ENCODE results near the gene ADTRP. TPM values are rescaled to one million over a fixed set of nuclear protein-coding genes. Genes with fewer than 3 reads are reported as not detected.
"Not testable (repeated sequence)": the region's sequence is repeated elsewhere in the genome, so short reads cannot be mapped to it uniquely, and the experiment has no call there.

The ADTRP gene
- total RNA-seq, 1 donor from 2014 or later: 0.90 TPM

DNA sequence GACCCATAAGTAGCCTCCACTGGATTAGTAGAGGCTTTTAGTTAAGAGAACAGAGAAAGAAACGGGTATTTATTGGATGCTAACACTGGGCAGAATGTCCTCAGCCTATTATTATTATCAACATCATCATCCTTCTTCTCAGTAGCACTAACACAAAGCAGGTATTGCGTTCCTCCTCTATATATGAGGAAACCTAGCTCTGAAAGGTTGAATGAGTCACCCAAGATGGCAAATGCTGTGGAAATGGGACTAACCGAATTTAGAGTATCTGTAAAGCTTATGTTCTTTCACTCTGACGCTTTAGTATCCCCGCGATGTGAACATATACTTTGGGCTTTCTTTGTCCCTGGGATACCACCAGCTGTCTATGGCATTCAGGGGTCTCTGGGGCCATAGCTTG lies 77.0 kb downstream of the ADTRP start:
- DNase-seq (ENCODE audit: low read depth in 2 of 2): no peak

DNA sequence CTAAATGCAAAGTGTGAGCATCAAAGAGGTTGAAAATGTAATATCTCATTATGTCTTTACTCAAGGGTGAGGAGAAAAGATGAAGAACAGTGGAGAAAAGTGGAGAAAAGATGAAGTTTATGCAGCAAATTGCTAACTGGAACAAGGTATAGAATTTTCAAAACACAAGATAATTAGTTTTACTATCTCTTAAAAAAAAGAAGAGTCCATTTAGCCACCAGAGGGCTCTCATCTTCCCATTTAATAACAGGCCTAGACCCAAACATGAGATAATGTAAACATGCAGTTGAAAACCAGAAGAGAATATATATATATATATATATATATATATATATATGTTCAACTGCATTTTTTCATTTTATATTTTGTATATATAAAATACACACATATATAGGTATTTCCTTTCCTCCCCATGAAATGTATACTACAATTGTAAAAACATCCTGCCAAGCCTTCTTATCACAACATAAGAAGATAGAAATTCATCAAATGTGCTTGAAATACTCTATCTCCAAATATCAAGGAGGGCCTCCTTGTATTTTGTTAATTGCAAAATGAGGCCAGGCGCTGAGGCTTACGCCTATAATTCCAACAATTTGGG lies 78.4 kb downstream of the ADTRP start:
- peak; percentile 45 to 64 for DNase-seq (ENCODE audit: low read depth in 2 of 2)

DNA sequence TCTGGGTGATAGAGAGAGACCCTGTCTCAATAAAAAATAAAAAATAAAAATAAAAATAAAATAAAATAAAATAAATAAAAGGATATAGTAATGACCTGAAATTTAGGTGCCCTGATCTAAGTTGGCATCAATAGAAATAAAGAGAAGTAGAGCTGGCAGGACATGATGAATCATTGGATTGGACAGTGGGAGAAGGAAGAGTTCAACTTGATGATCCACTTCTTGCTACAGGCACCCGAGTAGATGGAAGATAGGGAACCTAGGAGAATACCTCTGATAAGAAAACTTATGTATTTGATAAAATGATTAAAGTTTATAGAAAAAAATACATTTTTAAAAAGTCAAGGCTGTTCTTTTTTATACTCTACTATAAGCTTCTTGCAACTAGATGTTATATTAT lies 79.0 kb downstream of the ADTRP start:
- DNase-seq (ENCODE audit: low read depth in 2 of 2): no peak

GRCh38 chr6:11692451-11693376 lies 85.9 kb downstream of the ADTRP start:
- DNase-seq (ENCODE audit: low read depth in 2 of 2): peak in 1 of 2 donors; percentile 17

DNA sequence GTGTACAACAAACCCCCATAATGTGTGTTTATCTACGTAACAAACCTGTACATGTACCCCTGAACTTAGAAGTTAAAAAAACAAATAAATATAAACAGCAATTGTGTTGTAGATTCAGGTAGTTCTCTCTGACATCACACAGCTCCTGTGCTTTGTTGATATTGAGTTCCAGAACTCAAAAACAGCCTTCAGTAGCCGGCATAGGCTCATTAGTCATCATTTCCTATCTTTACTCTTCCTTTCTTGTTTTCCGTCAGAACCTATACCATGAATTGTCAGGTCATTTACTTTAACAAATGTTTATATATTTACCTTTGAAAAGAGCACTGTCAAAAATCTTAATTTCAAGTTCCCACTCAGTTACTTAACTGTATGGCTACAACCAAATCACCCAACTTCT lies 88.8 kb downstream of the ADTRP start:
- DNase-seq (ENCODE audit: low read depth in 2 of 2): peak in 1 of 2 donors; percentile 64

GRCh38 chr6:11689400-11689799 lies 89.2 kb downstream of the ADTRP start:
- DNase-seq (ENCODE audit: low read depth in 2 of 2): not testable (repeated sequence)

DNA sequence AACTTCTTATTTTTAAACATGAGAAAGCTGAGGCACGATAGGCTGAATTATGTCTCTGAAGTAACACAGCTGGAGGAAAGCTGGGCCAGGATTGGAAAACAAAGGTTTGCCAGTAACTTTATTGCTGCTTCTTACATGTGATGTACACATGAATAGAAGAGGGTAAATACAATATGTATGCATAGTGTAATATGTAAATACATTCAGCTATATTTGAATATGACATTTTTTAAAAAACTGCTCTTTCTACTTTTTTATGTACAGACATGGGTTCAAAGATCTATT lies 90.2 kb downstream of the ADTRP start:
- DNase-seq (ENCODE audit: low read depth in 2 of 2): no peak

GRCh38 chr6:11685481-11686093 lies 93.0 kb downstream of the ADTRP start:
- peak in 1 of 2 donors; percentile 18 for DNase-seq (ENCODE audit: low read depth in 2 of 2)

DNA sequence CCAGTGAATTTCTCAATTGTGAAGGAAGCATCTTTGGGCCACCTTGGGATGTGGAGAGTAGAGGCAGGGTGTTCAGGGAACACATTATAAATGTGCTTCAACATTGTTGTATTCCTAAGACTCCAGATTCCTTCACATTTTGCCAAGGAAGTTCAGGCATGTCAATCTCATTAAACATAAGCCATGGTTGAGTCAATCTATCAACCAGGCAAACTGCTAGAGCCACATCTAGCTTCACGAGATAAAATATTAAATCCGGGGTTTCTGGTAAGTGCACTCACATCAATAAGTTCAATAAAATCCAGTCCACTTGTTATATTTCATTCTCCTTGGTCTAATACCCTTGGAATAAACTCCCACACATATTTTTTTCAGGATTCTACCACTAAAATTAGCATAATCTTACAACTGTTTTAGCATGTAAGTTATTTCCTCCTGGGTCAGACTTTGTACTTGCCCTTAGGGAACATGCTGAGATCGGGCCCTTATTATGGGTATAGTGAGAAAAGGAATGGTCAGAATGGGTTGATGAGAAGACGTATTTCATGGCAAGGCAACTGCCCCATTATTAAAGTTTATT lies 93.6 kb downstream of the ADTRP start:
- no peak for DNase-seq (ENCODE audit: low read depth in 2 of 2)

DNA sequence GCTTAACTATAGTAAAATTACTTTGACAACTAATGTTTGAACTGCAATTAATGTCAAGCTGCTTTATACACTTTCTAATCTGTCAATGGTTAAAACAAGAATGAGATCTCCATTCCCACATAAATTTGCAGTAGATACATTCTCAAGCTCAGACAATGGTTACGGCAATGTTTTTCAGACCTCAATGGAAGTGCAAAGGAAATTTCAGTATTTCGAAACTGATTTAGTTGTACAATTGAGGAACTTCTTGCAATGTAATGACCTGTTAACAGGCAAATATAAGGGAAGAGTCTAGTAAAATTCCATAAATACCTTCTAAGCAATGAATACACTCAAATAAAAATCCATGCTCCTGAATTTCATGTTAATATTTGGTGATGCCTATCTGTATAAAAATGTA lies 94.7 kb downstream of the ADTRP start:
- DNase-seq (ENCODE audit: low read depth in 2 of 2): no peak

GRCh38 chr6:11682561-11682975 lies 96.0 kb downstream of the ADTRP start:
- no peak for DNase-seq (ENCODE audit: low read depth in 2 of 2)

DNA sequence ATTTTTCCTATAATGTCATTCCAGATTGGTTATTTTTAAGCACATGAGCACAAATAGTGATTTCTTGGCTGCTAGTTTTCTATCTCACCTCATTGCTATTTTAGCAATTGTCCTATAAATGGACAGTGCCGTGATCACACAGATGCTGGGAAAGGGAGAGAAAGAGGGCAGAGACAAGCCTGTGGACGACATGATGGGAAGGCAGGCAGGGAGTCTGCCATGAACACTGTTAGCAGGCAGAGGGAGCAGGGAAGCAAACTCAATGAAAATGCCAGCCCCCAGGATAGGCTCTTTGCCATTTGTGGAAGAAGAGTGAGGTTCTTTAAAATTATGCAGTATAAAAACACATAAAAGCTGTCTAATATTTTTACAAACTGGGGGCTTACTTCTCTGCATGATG lies 96.8 kb downstream of the ADTRP start:
- no peak for DNase-seq (ENCODE audit: low read depth in 2 of 2)

GRCh38 chr6:11681357-11681756 lies 97.2 kb downstream of the ADTRP start:
- no peak for DNase-seq (ENCODE audit: low read depth in 2 of 2)

- DNase-seq (ENCODE audit: low read depth in 2 of 2): not testable (repeated sequence)
These were observed 98.1 kb downstream of the ADTRP start for GRCh38 chr6:11680479-11680878.

DNA sequence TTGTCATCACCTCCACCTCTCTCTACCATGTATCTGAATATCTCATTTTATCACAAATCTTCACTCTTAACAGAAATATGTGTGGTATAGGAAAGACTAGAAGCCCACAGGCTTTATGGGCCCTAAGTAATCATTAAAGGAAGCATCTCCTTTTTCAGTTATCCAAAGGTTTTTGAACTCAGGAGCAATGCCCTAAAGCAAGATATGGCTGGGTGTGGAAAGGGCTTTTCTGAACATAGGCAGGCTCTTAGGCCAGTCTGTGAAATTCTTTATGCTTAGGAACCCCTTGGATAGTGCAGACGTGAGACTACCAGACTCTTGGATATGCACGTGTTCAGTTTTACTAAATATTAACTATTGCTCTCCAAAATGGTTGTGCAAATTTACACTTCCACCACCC lies 99.5 kb downstream of the ADTRP start:
- no peak for DNase-seq (ENCODE audit: low read depth in 2 of 2)

DNA sequence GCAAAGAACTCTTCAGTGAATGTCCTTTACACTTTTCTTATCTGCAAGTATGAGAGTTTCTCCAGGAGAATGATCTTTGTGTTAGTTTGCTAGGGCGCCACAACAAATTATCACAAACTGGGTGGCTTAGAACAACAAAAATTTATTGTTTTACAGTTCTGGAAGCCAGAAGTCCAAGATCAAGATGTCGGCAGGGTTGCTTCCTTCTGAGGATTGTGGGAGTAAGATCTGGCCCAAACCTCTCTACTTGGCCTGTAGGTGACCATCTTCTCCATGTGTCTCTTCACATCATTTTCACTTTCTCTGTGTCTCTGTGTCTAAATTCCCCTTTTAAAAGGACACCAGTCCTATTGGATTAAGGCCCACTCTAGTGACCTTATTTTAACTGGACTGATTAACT lies 103.0 kb downstream of the ADTRP start:
- no peak for DNase-seq (ENCODE audit: low read depth in 2 of 2)

GRCh38 chr6:11672669-11673068 lies 105.9 kb downstream of the ADTRP start:
- DNase-seq (ENCODE audit: low read depth in 2 of 2): no peak

DNA sequence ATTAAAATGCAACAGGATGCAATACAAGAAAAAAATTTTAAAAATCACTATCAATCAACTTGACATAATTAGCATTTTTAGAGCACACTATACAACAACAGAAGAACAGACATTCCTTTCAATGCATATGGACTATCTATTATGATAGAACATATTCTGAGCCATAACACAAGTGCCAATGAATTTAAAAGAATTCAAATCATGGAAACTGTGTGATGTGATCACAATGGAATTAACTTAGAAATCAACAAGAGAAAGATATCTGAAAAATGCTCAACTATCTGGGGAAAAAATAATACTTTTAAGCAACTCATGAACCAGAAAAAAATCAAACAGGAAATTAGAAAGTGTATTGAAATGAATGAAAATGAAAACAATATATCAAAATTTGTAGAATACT lies 106.3 kb downstream of the ADTRP start:
- DNase-seq (ENCODE audit: low read depth in 2 of 2): no peak

DNA sequence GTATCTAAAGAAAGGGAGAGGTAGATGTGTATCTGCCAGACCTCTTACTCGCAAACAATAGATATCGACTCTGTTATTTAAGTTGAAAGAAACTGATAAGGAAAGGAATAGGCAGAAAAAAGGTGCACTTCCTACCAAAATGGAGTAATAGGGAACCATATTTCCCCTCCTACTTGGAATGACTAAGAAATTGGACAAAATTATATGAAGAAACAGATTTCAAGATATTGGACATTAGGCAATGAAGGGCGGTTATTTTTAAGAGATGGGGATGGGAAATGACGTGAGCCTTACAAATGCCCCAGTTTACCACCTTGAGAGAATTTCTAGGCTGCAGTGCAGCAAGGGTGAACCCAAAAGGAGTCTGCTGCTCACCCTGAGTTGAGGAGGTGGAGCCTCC lies 108.9 kb downstream of the ADTRP start:
- no peak for DNase-seq (ENCODE audit: low read depth in 2 of 2)

GRCh38 chr6:11668455-11668854 lies 110.1 kb downstream of the ADTRP start:
- no peak for DNase-seq (ENCODE audit: low read depth in 2 of 2)

GRCh38 chr6:11667876-11668275 lies 110.7 kb downstream of the ADTRP start:
- DNase-seq (ENCODE audit: low read depth in 2 of 2): no peak

- DNase-seq (ENCODE audit: low read depth in 2 of 2): no peak
These were observed 112.8 kb downstream of the ADTRP start for GRCh38 chr6:11665604-11666326.
